HG02938 (cell line): ENCODE measurements around the gene LAMA3.

ENCODE experiments used
- ATAC-seq: cut with Tn5 transposase; IDR thresholded peaks from one replicate; pipeline ENCODE4 v1.9.1; 2021; ENCODE audit warnings: mild to moderate bottlenecking, moderate library complexity; ENCODE audit not compliant: unreplicated experiment

LAMA3 gene

DNA sequence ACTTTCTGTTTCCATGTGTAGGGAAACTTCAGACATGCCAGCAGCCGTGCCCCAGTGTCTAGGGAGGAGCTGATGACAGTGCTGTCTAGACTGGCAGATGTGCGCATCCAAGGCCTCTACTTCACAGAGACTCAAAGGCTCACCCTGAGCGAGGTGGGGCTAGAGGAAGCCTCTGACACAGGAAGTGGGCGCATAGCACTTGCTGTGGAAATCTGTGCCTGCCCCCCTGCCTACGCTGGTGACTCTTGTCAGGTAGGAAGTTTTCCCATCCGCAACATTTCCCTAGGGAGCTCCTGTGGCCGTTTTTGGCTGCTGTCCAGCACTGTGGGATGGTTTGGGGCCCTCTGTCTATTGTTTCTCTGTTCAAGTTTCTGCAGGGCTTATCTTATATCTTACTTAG lies 182.2 kb downstream of the LAMA3 start:
- ATAC-seq = peak; percentile 70

DNA sequence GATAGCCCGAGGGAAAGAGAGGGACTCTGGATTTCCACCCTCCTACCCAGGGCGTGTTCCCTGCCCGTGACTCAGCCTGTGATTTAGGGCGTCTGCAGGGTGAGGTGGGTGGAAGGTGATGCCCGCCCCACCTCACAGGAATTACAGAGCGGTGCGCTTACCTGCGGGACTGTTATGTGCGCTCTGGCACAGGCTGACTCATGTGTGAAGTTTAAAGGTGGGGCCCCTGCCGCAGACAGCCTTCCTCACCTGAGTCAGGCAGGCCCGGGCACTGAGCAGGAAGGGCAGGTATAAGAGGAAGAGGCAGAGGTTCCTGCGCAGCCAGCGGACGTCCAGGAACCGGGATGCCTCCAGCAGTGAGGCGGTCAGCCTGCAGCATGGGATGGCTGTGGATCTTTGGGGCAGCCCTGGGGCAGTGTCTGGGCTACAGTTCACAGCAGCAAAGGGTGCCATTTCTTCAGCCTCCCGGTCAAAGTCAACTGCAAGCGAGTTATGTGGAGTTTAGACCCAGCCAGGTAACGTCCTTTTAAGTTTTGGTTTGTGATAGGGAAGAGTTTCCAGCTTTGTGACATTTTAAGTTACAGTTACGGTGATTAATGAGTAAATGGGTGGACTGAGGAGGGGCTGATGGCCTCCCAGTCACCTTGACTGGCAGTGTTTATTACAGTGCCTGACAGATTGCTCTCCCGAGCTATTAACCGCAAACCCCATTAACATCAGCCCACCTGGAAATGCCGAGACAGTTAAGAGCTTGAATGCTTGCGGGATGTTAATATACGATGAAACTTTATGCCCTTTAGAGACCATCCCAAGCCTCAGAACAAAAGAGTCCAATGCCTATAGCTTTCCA lies 183.7 kb downstream of the LAMA3 start:
- no peak for ATAC-seq

DNA sequence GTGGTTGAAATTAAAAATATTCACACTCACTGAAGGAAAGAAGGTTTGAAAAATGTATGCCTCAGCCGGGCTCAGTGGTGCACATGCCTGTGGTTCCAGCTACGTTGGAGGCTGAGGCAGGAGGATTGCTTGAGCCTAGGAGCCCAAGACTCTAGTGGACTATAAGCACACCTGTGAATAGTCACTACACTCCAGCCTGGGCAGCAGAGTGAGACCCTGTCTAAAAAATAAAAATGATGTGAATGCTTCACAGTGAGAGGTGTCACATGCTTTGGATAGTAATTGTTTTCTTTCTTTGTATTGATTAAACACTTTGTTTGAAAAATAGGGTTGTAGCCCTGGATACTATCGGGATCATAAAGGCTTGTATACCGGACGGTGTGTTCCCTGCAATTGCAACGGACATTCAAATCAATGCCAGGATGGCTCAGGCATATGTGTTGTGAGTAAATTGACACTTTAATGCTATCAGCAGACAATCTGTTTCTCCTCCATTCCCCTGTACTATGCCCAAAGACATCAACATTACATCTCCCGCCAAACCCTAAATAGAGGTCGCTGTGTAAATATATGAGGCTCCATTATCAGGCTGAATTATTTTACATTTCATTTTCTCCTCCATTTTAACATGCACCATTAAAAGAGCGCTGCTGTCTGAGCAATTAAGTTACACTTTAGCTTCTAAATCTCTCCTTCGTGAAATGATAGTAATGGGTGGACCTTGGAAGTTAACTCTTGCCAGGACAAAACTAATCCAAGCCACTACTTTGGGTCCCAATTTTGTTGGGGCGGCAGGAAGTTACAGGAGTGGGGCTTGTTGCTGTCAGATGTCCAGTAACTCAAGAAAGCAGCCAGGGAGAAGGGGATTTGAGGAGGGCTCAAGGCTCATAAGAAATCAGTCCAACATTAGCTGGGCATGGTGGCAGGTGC lies 187.0 kb downstream of the LAMA3 start:
- no peak for ATAC-seq

DNA sequence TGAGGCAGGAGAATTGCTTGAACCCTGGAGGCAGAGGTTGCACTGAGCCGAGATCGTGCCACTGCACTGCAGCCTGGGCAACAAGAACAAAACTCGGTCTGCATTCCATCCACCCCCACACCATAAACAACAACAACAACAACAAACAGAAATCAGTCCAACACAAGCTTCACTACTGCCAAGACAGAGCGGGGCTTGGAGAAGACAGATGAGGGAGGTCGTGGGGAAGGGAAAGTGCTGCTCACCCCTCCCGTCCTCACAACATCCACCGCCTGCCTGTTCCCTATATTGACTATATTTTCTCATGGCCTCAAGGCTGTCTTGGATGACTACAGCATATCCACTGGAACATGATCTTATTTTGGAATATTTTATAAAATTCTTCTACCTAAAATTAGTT lies 187.7 kb downstream of the LAMA3 start:
- ATAC-seq = no peak

DNA sequence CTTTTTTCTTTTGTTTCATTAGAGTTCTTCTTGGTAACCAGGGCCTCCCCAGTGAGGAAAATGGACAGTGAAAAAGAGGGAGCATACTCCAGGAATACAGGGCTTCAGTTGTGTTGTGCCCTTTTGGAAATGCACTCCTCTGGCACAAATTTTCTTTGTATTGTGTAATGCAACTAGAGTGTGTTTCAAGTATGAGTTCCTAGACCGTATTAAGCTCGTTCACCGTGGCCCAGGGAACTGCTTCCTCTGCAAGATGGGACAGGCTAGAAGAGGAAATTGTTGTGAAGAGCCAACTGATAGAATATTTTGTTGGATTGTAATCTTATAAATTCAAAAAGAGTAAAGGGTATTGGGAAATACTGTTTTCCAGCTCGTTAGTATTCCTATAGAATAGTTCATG lies 188.1 kb downstream of the LAMA3 start:
- no peak for ATAC-seq

DNA sequence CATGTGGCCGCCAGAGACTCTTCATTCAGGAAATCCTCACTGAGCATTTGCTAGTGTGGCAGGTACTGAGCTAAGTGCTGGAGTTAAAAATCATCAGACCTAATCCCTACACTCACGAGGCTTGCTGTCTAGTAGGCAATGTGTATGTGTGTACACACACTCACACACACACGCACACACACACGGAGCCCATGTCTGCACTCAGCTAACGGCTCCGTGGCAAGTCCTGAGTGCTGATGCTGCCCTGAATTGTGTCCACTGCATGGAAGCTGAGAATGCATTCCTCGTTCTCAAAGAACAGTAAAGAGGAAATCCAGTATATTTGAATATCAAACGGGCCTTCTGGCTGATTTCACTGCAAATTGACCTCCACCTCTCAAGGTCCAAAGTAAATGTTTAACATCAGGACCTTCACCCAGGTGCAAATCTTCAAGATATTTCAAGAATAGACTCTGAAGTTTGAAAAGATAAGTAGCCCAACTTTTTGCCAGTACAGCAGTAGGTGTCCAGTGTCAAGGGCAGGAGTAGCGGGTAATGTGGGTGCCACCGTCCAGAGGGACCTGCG lies 189.2 kb downstream of the LAMA3 start:
- no peak for ATAC-seq

DNA sequence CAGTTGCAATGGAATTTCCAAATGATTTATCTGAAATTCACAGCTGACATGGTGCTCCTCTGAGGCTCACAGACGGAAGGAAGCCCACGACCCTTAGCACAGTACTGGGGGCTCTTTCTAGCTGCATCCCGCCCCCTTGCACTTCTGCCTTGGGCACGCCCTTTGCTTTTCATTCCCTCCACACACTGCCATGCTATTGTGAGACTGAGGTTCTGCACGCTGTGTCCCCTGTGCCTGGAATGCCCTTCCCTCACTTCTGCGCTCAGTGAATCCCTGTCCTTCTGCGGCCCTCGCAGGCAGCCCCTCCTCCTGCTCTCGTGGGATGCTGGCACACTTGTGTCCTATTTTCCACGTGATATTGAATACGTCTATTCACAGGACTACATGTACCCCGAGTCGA lies 189.9 kb downstream of the LAMA3 start:
- ATAC-seq = no peak

DNA sequence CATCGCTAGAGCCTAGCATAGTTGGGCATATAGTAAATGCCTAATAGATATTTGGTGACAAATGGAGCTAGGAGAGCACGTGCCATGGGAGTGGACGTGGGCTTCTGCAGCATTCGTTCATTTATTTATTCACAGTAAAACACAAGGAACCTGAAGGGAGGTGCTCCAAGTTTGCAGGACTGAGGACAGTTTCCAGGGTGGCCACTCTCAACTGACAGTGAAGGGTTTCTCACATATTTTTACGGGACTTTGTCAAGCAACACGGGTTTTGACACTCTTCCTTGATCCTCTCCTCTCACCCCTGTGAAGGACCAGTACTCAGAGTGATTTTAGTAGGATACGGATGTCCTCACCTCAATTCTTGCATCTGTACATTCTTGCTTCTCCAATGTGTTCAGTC lies 190.3 kb downstream of the LAMA3 start:
- ATAC-seq = no peak

DNA sequence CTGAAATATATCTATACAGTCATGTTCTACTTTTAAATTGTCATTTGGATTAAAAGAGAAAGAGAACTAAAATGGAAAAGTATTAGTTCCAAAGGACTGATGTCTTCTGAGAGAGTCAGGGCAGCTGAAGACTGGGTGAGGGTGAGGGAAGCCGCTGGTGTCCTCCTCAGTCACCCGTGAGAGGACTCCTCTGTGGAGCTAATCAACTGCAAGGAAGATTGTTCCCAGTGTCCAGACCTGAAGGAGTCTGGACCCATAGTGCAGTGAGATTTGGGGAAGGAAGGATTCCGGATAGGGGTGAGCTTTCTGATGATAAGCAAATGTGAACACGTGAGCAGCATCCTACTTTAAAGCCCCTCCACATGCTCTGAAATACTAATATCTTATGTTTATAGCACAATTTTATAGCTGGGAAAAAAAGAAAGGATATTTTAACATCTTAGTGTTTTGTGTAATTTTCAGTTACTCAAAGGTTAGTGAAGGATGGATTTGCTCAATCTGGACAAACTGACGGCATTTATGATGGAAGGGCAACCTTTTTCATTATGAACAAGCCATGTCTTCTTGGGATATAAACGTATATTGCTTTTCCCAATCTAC lies 190.8 kb downstream of the LAMA3 start:
- no peak for ATAC-seq

DNA sequence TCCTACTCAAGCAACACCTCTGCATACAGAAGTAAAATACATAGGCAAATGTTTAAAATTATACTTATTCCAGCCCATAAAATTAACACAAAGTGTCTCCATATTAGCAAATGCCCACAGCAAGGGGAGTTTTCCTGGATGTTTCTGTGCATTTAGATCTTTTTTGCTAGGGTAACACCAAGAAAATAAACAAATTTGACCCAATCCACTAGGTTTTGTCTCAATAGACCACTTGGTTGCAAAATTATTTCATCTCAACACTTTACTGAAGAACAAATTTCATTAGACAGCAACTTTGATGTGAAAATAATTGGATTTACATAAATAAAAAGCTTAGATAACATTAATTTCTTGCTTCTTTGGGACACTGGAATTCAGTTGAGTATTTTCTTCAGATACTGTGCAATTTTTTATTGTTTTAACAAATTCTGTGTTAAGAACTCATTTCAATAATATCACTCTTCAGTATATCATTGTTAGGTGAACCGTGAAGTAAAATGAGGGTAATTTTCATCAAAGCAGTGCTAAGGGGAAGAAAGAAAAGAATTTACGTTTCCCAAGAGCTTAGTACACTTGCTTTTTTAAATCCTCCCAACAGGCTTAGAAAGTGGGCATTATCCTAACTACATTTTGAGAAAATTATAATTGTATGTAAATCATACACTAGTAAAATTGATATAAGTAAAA lies 191.8 kb downstream of the LAMA3 start:
- no peak for ATAC-seq

DNA sequence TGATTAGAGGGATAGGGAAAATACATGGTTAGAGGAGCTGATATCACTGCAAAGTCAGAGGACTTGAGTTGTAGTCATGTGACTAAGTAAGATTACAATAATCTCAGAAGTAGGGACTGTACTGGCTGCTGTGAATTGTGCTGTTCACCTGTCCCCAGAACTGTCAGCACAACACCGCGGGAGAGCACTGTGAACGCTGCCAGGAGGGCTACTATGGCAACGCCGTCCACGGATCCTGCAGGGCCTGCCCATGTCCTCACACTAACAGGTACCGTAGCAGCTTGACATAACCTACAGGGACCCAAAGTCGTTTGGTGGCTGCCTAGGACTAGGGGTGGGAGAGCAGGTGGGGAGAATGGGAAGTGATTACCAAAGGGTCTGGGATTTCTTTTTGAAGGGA lies 192.5 kb downstream of the LAMA3 start:
- ATAC-seq = no peak

DNA sequence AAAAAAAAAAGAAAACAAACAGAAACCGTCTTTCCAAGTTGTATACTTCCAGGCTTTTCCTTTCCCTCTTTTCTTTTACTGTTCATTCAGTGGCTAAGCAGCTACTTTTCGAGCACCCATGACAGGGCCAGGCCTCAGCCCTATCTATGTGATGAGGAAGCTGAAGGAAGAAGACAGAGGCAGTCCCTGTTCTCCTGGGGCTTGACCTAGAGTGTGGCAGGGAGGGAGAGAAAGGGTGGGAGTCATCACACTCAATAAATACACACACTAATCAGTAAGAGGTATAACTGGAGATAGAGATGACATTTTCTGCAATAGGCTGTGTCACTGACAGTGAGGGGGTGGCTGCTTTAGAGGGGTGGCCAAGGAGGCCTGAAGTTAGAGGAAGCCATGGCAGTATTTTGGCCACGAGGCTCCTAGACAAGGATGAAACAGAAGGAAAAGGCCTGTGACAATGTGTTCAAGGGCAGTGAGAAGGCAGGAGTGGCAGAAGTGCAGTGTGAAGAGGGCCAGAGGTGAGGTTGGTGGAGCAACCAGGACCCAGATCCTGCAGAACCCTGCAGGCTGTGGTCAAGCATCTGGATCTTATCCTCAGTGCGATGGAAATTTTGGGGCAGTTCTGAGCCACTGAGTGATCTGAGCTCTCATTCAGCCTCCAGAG lies 193.5 kb downstream of the LAMA3 start:
- no peak for ATAC-seq

DNA sequence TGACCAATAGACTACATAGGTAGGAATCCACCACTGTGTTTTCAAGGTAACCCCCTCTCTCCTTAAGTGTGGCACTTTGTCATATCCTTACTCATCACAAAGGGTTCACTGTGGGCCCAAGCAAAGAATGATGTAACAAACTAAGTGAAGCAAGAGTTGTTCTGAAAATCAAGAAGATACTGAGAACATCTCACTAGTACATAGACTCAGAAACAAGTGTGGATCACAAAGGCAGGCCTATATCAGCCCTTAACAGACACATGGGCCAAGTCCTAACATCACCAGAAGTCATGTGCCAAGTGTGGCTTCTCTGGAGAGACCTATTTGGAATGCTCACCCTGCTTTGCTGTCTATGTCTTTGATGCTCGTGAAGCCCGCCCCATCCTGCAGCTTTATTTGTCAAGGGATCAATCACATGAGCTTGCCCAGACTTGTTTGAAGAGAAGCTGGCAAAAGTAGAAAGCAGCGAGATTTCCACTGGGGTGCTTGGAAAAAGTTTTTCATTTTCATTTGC lies 194.1 kb downstream of the LAMA3 start:
- ATAC-seq = no peak

DNA sequence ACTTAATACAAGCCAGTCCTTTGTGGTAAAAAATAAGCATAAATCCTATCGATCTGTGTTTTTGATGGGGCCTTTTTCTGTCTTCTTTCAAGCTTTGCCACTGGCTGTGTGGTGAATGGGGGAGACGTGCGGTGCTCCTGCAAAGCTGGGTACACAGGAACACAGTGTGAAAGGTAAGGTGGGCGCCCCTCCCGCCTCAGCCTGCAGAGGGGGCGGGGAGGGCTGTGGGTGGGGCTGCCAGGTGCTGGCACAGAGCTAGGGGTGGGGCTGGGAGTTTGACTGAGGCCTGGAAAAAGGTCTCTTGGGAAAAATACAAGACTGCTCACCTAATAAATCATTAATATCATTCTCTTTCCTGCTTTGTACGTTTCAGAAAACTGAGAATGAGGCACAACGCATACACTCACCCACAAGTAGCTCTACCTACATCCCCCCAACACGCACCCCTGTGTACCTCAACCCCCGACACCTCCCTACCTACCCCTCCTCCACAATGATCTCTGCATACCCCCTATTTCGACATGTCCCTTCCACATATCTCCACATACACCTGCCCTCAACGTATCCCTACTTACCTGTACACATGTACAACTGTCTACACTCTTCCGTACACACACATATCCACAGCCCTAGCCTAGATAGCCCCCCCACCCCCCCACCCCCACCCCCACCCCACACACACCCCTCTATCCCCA lies 195.6 kb downstream of the LAMA3 start:
- ATAC-seq = no peak

DNA sequence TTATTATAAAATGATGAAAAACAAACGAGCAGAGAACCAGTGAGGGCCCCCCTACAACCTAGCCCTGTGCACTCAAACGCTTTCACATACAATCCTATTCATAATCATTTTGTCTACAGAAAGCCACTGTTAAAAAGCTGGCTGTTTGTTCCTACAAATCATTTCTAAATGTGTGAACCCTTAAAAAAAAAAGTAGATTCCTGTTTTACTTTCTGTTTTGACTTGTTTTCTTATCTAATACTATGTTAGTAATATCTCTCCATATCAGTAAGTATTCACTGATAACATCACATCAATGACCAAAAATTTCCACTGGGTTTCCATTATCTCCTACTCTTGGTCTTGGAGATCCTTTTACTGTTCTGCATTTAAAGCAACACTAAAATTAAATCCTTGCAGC lies 196.5 kb downstream of the LAMA3 start:
- ATAC-seq = no peak

DNA sequence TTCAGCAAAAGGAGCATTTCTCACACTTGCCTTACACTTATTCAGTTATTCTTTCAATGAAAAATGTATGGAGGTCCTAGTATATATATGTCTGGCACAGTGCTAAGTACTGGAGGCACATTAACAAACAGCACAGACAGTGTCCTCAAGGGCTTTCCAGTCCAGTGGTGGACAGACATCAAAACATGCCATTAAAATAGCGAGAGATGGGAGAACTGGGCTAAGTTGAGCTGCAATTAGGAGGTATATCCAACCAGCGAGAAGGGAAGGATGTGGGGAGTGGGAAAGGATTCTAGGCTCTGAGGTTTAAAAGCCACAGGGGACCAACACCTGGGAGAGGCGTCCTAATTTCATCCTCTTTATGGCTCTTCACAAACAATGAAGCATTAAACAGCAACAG lies 197.8 kb downstream of the LAMA3 start:
- ATAC-seq = no peak

DNA sequence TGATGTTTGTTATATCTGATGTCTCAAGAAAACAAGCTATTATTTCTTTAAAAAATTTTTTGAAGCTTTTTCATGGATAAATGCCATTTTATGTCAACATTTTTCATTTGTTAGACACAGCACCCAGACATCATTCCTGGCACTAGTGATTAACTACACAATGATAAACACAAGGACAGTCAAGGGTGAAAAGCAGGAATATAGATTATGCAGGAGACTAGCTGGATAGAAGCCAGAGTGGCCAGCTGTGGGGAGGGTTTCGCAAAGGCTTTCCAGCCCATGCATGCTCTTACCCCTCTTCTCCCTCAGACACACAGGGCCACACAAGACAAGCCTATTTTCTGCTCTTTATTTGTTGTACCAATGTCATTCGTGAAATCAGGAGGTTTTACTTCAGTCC lies 198.2 kb downstream of the LAMA3 start:
- ATAC-seq = no peak

DNA sequence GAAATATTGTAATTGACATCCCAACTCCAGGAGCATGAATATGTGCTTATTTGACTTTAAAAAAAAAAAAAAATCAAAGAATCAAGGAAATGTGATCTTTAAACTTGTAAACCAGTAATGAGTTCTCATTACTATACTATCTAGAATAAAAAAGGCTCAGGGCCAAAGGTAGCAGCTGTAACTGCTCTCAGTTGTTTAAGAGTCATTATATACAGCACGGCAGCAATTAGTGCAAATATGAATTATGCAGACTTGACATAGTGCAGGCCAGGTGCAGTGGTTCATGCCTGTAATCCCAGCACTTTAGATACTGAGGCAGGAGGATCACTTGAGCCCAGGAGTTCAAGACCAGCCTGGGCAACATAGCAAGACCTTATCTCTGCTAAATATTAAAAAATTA lies 199.6 kb downstream of the LAMA3 start:
- no peak for ATAC-seq

DNA sequence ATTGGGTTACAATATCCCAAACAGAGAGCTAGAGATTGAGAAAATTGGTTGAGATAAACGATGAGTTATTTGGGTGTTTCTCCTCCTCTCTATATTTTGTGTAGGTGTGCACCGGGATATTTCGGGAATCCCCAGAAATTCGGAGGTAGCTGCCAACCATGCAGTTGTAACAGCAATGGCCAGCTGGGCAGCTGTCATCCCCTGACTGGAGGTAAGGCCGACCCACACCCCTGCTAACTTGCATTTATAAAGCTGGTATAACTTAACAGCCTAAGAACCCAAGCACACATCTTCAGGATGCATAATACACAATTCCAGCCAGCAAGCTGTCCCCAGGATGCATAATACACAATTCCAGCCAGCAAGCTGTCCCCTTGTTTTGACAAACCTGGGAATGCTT lies 200.7 kb downstream of the LAMA3 start:
- ATAC-seq = no peak
